ENCODE data around the gene TMEM202.
"Not testable (repeated sequence)": the region's sequence is repeated elsewhere in the genome, so short reads cannot be mapped to it uniquely, and the experiment has no call there.

Gene TMEM202

DNA sequence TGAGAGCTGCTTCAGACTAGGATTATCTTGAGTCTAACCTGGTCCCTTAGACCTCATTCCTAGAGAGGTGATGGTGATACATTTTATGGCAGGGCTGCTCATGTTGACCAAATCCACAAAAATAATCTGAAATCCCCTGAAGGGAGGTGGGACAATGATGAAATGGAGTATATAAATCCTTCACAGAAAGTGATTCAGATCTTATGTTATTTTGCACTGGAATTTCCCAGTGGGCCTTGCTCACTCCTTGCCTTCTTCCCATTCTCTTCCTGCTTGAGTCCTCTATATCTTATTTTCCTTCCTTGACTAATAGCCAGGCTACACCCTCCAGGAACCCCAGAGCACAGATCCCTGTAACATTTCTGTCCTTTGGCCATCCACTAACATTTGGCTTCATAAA, 10.4 kb upstream of the TMEM202 start:
- Histone ChIP-seq H3K4me3 (replicated peaks; ENCODE audit: insufficient read depth, low read length) (no peak overlapping the region), H3K27ac (replicated peaks) (no peak overlapping the region), H3K27me3 (ENCODE audit: insufficient read depth, poor library complexity, severe bottlenecking) (no peaks in the 10 kb centered on the region)
- TF ChIP-seq POLR2AphosphoS5 (IDR thresholded peaks at IDR 0.05; ENCODE audit: low read depth) = no peak
- no peak for TF ChIP-seq GABPA (IDR thresholded peaks at IDR 0.05; ENCODE audit: low read depth)
- TF ChIP-seq, protein P1, sequence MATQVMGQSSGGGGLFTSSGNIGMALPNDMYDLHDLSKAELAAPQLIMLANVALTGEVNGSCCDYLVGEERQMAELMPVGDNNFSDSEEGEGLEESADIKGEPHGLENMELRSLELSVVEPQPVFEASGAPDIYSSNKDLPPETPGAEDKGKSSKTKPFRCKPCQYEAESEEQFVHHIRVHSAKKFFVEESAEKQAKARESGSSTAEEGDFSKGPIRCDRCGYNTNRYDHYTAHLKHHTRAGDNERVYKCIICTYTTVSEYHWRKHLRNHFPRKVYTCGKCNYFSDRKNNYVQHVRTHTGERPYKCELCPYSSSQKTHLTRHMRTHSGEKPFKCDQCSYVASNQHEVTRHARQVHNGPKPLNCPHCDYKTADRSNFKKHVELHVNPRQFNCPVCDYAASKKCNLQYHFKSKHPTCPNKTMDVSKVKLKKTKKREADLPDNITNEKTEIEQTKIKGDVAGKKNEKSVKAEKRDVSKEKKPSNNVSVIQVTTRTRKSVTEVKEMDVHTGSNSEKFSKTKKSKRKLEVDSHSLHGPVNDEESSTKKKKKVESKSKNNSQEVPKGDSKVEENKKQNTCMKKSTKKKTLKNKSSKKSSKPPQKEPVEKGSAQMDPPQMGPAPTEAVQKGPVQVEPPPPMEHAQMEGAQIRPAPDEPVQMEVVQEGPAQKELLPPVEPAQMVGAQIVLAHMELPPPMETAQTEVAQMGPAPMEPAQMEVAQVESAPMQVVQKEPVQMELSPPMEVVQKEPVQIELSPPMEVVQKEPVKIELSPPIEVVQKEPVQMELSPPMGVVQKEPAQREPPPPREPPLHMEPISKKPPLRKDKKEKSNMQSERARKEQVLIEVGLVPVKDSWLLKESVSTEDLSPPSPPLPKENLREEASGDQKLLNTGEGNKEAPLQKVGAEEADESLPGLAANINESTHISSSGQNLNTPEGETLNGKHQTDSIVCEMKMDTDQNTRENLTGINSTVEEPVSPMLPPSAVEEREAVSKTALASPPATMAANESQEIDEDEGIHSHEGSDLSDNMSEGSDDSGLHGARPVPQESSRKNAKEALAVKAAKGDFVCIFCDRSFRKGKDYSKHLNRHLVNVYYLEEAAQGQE (IDR thresholded peaks at IDR 0.05; ENCODE audit: insufficient replicate concordance, low read depth) = no peak
- TF ChIP-seq, protein P2, sequence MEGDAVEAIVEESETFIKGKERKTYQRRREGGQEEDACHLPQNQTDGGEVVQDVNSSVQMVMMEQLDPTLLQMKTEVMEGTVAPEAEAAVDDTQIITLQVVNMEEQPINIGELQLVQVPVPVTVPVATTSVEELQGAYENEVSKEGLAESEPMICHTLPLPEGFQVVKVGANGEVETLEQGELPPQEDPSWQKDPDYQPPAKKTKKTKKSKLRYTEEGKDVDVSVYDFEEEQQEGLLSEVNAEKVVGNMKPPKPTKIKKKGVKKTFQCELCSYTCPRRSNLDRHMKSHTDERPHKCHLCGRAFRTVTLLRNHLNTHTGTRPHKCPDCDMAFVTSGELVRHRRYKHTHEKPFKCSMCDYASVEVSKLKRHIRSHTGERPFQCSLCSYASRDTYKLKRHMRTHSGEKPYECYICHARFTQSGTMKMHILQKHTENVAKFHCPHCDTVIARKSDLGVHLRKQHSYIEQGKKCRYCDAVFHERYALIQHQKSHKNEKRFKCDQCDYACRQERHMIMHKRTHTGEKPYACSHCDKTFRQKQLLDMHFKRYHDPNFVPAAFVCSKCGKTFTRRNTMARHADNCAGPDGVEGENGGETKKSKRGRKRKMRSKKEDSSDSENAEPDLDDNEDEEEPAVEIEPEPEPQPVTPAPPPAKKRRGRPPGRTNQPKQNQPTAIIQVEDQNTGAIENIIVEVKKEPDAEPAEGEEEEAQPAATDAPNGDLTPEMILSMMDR (IDR thresholded peaks at IDR 0.05; ENCODE audit: insufficient read depth, low read length) = no peak
- no peak for TF ChIP-seq SPI1 (IDR thresholded peaks at IDR 0.05; ENCODE audit: borderline replicate concordance, low read depth)
- no peak for DNase-seq (ENCODE audit: low read depth in 1 of 2, low spot score in 1 of 2)

DNA sequence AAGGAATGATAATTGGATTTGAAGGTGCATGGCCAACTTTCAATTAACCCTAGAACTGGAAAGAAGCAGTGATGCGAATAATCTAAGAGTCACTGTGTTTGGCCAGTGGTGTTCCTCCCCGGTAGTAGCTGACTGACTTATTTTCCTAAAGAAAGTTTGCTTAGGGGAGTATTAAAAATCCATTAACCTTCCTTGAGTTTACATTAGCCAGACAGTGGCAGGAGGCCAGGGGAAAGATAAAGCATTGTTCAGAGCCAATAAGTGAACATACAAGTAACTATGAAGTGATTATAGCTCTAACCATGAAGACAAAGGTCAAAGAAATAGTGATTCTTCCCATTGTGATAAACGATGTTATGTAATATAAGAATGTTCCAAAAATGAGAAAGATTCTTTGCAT, 8.9 kb upstream of the TMEM202 start:
- Histone ChIP-seq H3K27ac (replicated peaks) (no peak overlapping the region), H3K4me3 (replicated peaks; ENCODE audit: insufficient read depth, low read length) (no peak overlapping the region), H3K27me3 (ENCODE audit: insufficient read depth, poor library complexity, severe bottlenecking) (no peaks in the 10 kb centered on the region)
- TF ChIP-seq, protein P2 (IDR thresholded peaks at IDR 0.05; ENCODE audit: insufficient read depth, low read length) = no peak
- TF ChIP-seq SPI1 (IDR thresholded peaks at IDR 0.05; ENCODE audit: borderline replicate concordance, low read depth) (no peak), POLR2AphosphoS5 (IDR thresholded peaks at IDR 0.05; ENCODE audit: low read depth) (no peak)
- TF ChIP-seq, protein P1 (IDR thresholded peaks at IDR 0.05; ENCODE audit: insufficient replicate concordance, low read depth) = no peak
- no peak for DNase-seq (ENCODE audit: low read depth in 1 of 2, low spot score in 1 of 2)

DNA sequence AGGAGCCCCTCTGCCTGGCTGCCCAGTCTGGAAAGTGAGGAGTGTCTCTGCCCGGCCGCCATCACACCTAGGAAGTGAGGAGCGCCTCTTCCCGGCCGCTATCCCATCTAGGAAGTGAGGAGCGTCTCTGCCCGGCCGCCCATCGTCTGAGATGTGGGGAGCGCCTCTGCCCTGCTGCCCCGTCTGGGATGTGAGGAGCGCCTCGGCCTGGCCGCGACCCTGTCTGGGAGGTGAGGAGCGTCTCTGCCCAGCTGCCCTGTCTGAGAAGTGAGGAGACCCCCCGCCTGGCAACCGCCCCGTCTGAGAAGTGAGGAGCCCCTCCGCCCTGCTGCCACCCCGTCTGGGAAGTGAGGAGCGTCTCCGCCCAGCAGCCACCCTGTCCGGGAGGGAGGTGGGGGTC, 1.8 kb upstream of the TMEM202 start:
- not testable (repeated sequence) for H3K27ac ChIP-seq (replicated peaks); DNase-seq (ENCODE audit: low read depth in 1 of 2, low spot score in 1 of 2); H3K27me3 ChIP-seq (ENCODE audit: insufficient read depth, poor library complexity, severe bottlenecking); H3K4me3 ChIP-seq (replicated peaks; ENCODE audit: insufficient read depth, low read length)

DNA sequence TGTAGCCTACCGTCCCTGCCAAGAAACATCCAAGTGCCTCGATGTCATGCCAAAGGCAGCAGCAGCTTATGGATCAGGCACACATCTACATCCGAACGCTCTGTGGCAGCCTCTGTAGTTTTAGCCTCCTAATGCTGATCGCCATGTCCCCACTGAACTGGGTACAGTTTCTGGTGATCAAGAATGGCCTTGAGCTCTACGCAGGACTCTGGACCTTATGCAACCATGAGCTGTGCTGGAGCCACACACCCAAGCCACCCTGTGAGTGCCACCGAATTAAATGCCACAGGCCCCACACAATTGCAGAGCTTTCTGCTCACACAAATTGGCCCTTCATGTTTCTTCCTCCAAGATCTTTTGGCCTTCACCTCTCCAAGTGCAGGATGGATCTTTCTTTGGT, 543 bp downstream of the TMEM202 start:
- DNase-seq (ENCODE audit: low read depth in 1 of 2, low spot score in 1 of 2) = no peak
- H3K27ac ChIP-seq (replicated peaks) = no peak overlapping the region
- no peaks in the 10 kb centered on the region for H3K27me3 ChIP-seq (ENCODE audit: insufficient read depth, poor library complexity, severe bottlenecking)
- TF ChIP-seq, protein P2 (IDR thresholded peaks at IDR 0.05; ENCODE audit: insufficient read depth, low read length) = no peak
- TF ChIP-seq POLR2AphosphoS5 (IDR thresholded peaks at IDR 0.05; ENCODE audit: low read depth) (no peak), GABPA (IDR thresholded peaks at IDR 0.05; ENCODE audit: low read depth) (no peak), SPI1 (IDR thresholded peaks at IDR 0.05; ENCODE audit: borderline replicate concordance, low read depth) (no peak)
- TF ChIP-seq, protein P1 (IDR thresholded peaks at IDR 0.05; ENCODE audit: insufficient replicate concordance, low read depth) = no peak
- no peak overlapping the region for H3K4me3 ChIP-seq (replicated peaks; ENCODE audit: insufficient read depth, low read length)
